K562 (cell line): ENCODE results near the gene CLIC1. TPM values are rescaled to one million over a fixed set of nuclear protein-coding genes. Genes with fewer than 3 reads are reported as not detected.

Experiments
- ASH1L ChIP-seq: fragments of 450-650 bp; IDR thresholded peaks from 2 replicates; pipeline ENCODE4 v1.6.1; 2018; ENCODE audit warnings: borderline replicate concordance, mild to moderate bottlenecking, low read depth; ENCODE audit not compliant: partially characterized antibody
- CBX2 ChIP-seq: fragments of 200-600 bp; sonication (generic); IDR thresholded peaks from one replicate; pipeline ENCODE4 v1.6.1; 2012; ENCODE audit warnings: mild to moderate bottlenecking, low read length, inconsistent platforms; ENCODE audit not compliant: insufficient read depth, poor library complexity, severe bottlenecking
- COPS2 ChIP-seq: fragments of 450-650 bp; conservative IDR thresholded peaks from 2 replicates; pipeline ENCODE4 v1.6.1; 2016; ENCODE audit warnings: mild to moderate bottlenecking, moderate library complexity
- CREB1 ChIP-seq, 2 experiments: sonication (generic) in 1 of 2; formaldehyde crosslinking in 1 of 2; IDR thresholded peaks; 2 replicates each; pipeline versions ENCODE4 v1.6.1 to v1.8.0; 2012 to 2022; ENCODE audit warnings: inconsistent platforms in 1 of 2, mild to moderate bottlenecking in 1 of 2, missing genetic modification reagents in 1 of 2, moderate library complexity in 1 of 2
- CTCF ChIP-seq, 3 experiments: IDR thresholded peaks in 2 of 3; conservative IDR thresholded peaks in 1 of 3; 2 replicates each; pipeline ENCODE4 v1.5.1; 2011 to 2012; ENCODE audit warnings: low read length in 3 of 3, mild to moderate bottlenecking in 3 of 3, control low read depth in 2 of 3, improper control_type of control experiment in 1 of 3, inconsistent platforms in 1 of 3, low read depth in 1 of 3, mixed read lengths in 1 of 3, moderate library complexity in 1 of 3; ENCODE audit not compliant: insufficient read depth in 2 of 3
- FOS ChIP-seq: IDR thresholded peaks from 3 replicates; pipeline ENCODE4 v1.6.1; 2011; ENCODE audit not compliant: insufficient read length; ENCODE audit errors: extremely low read depth
- GTF2E2 ChIP-seq: fragments of 200-800 bp; sonication (Bioruptor generic); IDR thresholded peaks from 2 replicates; pipeline ENCODE4 v1.6.1; 2016; ENCODE audit warnings: missing genetic modification characterization, missing compliant biosample characterization
- HOXB6 ChIP-seq: fragments of 250-450 bp; sonication (Bioruptor Pico); IDR thresholded peaks from 2 replicates; pipeline ENCODE4 v1.5.1; 2022; ENCODE audit warnings: mild to moderate bottlenecking, borderline replicate concordance
- KDM2B ChIP-seq: fragments of 250-450 bp; sonication (Bioruptor Pico); IDR thresholded peaks from 2 replicates; pipeline ENCODE4 v1.8.0; 2021; ENCODE audit warnings: mild to moderate bottlenecking, moderate library complexity
- MBD2 ChIP-seq: sonication (generic); IDR thresholded peaks from 2 replicates; pipeline ENCODE4 v1.6.1; 2016; ENCODE audit warnings: low read depth, borderline replicate concordance
- MYNN ChIP-seq, 2 experiments: sonication (generic); formaldehyde crosslinking in 1 of 2; IDR thresholded peaks; 2 replicates each; pipeline versions ENCODE4 v1.5.0 to v1.6.1; 2016 to 2020; ENCODE audit warnings: antibody characterized with exemption in 1 of 2, missing genetic modification reagents in 1 of 2
- RFX1 ChIP-seq: fragments of 450-650 bp; IDR thresholded peaks from 2 replicates; pipeline ENCODE4 v1.6.1; 2016; ENCODE audit warnings: mild to moderate bottlenecking, moderate library complexity
- SMARCA4 ChIP-seq: fragments of 450-650 bp; IDR thresholded peaks from 2 replicates; pipeline ENCODE4 v1.6.1; 2016
- SP2 ChIP-seq: IDR thresholded peaks from 2 replicates; pipeline ENCODE4 v1.6.1; 2011; ENCODE audit warnings: mild to moderate bottlenecking, low read depth, low read length, moderate library complexity; ENCODE audit not compliant: poor library complexity, severe bottlenecking; ENCODE audit errors: extremely low read depth
- TAF1 ChIP-seq: IDR thresholded peaks from 2 replicates; pipeline ENCODE4 v1.6.1; 2011; ENCODE audit warnings: mild to moderate bottlenecking, low read length, moderate library complexity; ENCODE audit not compliant: insufficient read depth, control insufficient read depth, severe bottlenecking; ENCODE audit errors: extremely low read depth
- ZKSCAN1 ChIP-seq: fragments of 150-350 bp; IDR thresholded peaks from 2 replicates; pipeline ENCODE4 v1.6.1; 2016; ENCODE audit warnings: low read depth, low read length
- ZNF12 ChIP-seq: sonication (generic); formaldehyde crosslinking; IDR thresholded peaks from 2 replicates; pipeline ENCODE4 v1.4.0; 2020; ENCODE audit warnings: mild to moderate bottlenecking, missing genetic modification reagents
- ZNF239 ChIP-seq: fragments of 250-450 bp; sonication (Bioruptor Pico); IDR thresholded peaks from 2 replicates; pipeline ENCODE4 v1.4.0; 2020; ENCODE audit warnings: mild to moderate bottlenecking
- ZNF431 ChIP-seq: sonication (generic); formaldehyde crosslinking; IDR thresholded peaks from 2 replicates; pipeline ENCODE4 v1.8.0; 2022; ENCODE audit warnings: mild to moderate bottlenecking, missing genetic modification reagents
- ZNF511 ChIP-seq: sonication (generic); formaldehyde crosslinking; IDR thresholded peaks from 2 replicates; pipeline ENCODE4 v1.8.0; 2022; ENCODE audit warnings: mild to moderate bottlenecking, missing genetic modification reagents
- ZNF696 ChIP-seq: fragments of 250-450 bp; sonication (Bioruptor Pico); conservative IDR thresholded peaks from 2 replicates; pipeline ENCODE4 v1.4.0; 2020; ENCODE audit warnings: mild to moderate bottlenecking, moderate library complexity
- polyA plus RNA-seq, 8 experiments: library from polyadenylated mRNA; depleted of rRNA in 4 of 8; stranded (reverse) in 5 of 8; unstranded in 3 of 8; fragments of >200 nt; fragmentation: Nextera tagmentation in 2 of 8; fragmentation: Illumina TruSeq in 1 of 8; extraction: Ambion mirVana in 2 of 8; extraction: Trizol in 1 of 8; gene quantifications; 2 replicates each; pipeline versions ENCODE4 v1.2.1 to v1.2.3, GENCODE V29; 2011 to 2014; ENCODE audit warnings: inconsistent platforms in 1 of 8, missing spikeins in 1 of 8
- total RNA-seq, 7 experiments: library from RNA; depleted of rRNA in 6 of 7; stranded (reverse); fragments of >200 nt in 6 of 7; fragmentation: Illumina TruSeq in 2 of 7; extraction: Trizol in 2 of 7; gene quantifications; 2 replicates each; pipeline versions ENCODE4 v1.2.1 to v1.2.3, GENCODE V29; 2011 to 2021; ENCODE audit warnings: low replicate concordance in 1 of 7
- TF ChIP-seq, protein P1 (sequence below): fragments of 250-450 bp; sonication (Bioruptor Pico); IDR thresholded peaks from 2 replicates; pipeline ENCODE4 v1.6.1; 2021; ENCODE audit warnings: mild to moderate bottlenecking
- TF ChIP-seq, protein P2 (sequence below), 2 experiments: IDR thresholded peaks; 2 replicates each; pipeline ENCODE4 v1.6.1; 2012; ENCODE audit warnings: improper control_type of control experiment in 2 of 2, low read depth in 2 of 2, low read length in 2 of 2, borderline replicate concordance in 1 of 2

Gene CLIC1
- total and polyA plus RNA-seq, 9 of the 15 experiments (the other 6 are each of a cell fraction or from before 2014, with no cell fraction given) = 1,267 to 2,419 (median 1,808) TPM

DNA sequence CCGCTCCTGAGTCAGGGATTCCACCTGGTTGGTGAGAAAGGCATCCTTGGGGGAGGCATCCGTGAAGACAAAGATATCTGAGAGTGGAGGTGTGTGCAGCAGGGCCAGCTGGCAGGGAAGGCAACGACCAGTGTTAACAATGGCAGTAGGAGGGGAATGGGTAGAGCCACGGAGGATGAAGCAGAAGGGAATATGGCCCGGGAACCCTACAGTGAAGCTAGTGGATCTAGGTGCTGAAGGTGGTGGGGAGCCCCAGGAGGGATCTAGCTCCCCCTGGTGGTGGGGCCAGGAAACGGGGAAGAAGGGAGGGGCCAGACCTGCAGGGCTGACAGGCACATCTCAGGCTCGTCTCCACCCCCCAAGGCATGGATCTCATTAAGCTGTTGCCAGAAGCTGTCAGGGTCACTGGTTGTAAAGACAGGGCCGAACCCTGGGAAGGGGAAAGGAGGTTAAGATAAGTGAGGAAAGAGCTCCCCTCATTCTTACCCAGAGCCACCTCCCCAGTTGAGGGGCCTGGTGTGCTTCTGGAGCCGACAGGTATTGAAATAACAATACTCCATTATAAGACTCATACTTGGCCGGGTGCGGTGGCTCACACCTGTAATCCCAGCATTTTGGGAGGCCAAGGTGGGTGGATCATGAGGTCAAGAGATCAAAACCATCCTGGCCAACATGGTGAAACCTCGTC lies 33.5 kb upstream of the CLIC1 start (continued):
- TF ChIP-seq ZNF696 (CRISPR knock-in tag) (no peak), ZNF239 (peak; percentile 25; the same call in 1 of the 2 replicates), COPS2 (no peak), FOS (no peak), ASH1L (no peak), GTF2E2 (tag) (no peak), CREB1 (IDR thresholded peaks at IDR 0.05) (0 out of 2 replicates have a peak, but pooled peaks have one; percentile 26), CREB1 (CRISPR knock-in tag; IDR thresholded peaks at IDR 0.05) (no peak; the same call in 1 of the 2 replicates), HOXB6 (CRISPR knock-in tag) (no peak), TAF1 (peak; percentile 29), MYNN (IDR thresholded peaks at IDR 0.05) (peak; percentile 83), MYNN (CRISPR knock-in tag; IDR thresholded peaks at IDR 0.05) (no peak), ZNF511 (CRISPR knock-in tag) (no peak), MBD2 (no peak), SMARCA4 (peak; percentile 59; the same call in 1 of the 2 replicates), CTCF (IDR thresholded peaks at IDR 0.05 in 2 of 3, conservative IDR thresholded peaks at IDR 0.05 in 1 of 3; ENCODE audit: insufficient read depth in 2 of 3, low read depth in 1 of 3, low read length in 3 of 3) (peak; percentile 98 to 100 (median 99)), KDM2B (CRISPR knock-in tag) (no peak), ZKSCAN1 (peak; percentile 78), RFX1 (no peak), ZNF12 (no peak), CBX2 (no peak), ZNF431 (CRISPR knock-in tag) (no peak), SP2 (no peak)
- TF ChIP-seq, protein P1, sequence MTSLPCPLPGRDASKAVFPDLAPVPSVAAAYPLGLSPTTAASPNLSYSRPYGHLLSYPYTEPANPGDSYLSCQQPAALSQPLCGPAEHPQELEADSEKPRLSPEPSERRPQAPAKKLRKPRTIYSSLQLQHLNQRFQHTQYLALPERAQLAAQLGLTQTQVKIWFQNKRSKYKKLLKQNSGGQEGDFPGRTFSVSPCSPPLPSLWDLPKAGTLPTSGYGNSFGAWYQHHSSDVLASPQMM (CRISPR knock-in tag) = no peak
- TF ChIP-seq, protein P2, sequence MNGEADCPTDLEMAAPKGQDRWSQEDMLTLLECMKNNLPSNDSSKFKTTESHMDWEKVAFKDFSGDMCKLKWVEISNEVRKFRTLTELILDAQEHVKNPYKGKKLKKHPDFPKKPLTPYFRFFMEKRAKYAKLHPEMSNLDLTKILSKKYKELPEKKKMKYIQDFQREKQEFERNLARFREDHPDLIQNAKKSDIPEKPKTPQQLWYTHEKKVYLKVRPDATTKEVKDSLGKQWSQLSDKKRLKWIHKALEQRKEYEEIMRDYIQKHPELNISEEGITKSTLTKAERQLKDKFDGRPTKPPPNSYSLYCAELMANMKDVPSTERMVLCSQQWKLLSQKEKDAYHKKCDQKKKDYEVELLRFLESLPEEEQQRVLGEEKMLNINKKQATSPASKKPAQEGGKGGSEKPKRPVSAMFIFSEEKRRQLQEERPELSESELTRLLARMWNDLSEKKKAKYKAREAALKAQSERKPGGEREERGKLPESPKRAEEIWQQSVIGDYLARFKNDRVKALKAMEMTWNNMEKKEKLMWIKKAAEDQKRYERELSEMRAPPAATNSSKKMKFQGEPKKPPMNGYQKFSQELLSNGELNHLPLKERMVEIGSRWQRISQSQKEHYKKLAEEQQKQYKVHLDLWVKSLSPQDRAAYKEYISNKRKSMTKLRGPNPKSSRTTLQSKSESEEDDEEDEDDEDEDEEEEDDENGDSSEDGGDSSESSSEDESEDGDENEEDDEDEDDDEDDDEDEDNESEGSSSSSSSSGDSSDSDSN (IDR thresholded peaks at IDR 0.05; ENCODE audit: borderline replicate concordance in 1 of 2, low read depth in 2 of 2, low read length in 2 of 2) = peak in 1 of 2 experiments; percentile 88; a peak in 1 of 4 replicates
